ENCODE results near the gene RFTN1. TPM values are rescaled to one million over a fixed set of nuclear protein-coding genes. Genes with fewer than 3 reads are reported as not detected.

The RFTN1 gene
- total and polyA plus RNA-seq, 9 of the 15 experiments (the other 6 are each of a cell fraction or from before 2014, with no cell fraction given): 0.08 to 0.51 (median 0.11) TPM; not detected in 6

DNA sequence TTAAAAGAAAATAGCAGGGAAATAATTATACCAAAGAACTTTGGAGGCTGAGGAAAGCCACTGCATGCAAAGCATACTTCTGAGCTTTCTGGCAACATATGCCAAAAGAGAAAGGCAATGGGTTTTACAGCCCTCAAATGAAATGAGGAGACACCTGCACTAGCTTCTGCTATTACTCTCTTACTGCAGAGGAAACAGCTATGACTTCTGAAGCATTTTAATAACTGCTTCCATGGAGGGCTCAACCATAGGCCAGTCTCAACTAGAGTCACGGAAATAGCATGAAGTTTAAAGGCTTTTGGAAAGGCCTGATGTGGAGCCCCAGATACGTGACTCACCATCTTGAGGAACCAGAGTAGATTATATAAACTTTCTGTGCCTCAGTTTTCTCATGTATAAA lies 133.7 kb downstream of the RFTN1 start:
- Histone ChIP-seq H2AFZ (ENCODE audit: low read depth, low read length) (no peak overlapping the region), H3K27ac (ENCODE audit: extremely low read depth, low read depth, low read length) (no peak overlapping the region), H4K20me1 (replicated peaks; ENCODE audit: control insufficient read depth, insufficient read depth, low read length) (0 out of 2 replicates have a peak, but pooled peaks cover 4% of the 10 kb centered on the region), H3K9me3 (replicated peaks; ENCODE audit: control insufficient read depth, insufficient read depth, low read depth, low read length) (no peaks in the 10 kb centered on the region), H3K9me1 (ENCODE audit: control insufficient read depth, insufficient read depth, low read length) (no peaks in the 10 kb centered on the region), H3K79me2 (ENCODE audit: control insufficient read depth, insufficient read depth, low read length) (no peaks in the 10 kb centered on the region), H3K4me3 (no peak overlapping the region), H3K9ac (ENCODE audit: insufficient read depth in 1 of 2, low read depth in 2 of 2, low read length in 2 of 2) (no peak overlapping the region), H3K4me2 (ENCODE audit: insufficient read depth, low read length) (no peak overlapping the region), H3K36me3 (ENCODE audit: control insufficient read depth, insufficient read depth, low read length) (no peaks in the 10 kb centered on the region), H3K27me3 (ENCODE audit: control insufficient read depth in 2 of 2, insufficient read depth in 2 of 2, low read length in 2 of 2) (peaks cover 0 to 7% of the 10 kb centered on the region in 2 experiments; a peak in 4 of 5 replicates), H3K4me1 (replicated peaks in 1 of 2; ENCODE audit: control insufficient read depth in 2 of 2, insufficient read depth in 2 of 2, low read length in 2 of 2) (peaks cover 0 to 3% of the 10 kb centered on the region in 2 experiments; a peak in 1 of 5 replicates)
- ChIA-PET CTCF (ENCODE audit: low intra/inter-chr PET ratio) (no interaction called here), POLR2A (interaction anchor here (0.8 kb wide), 1 partner anchor 8 kb away, joined by 3 read pairs; no protein-coding TSS in a partner anchor)
- no peak for DNase-seq (ENCODE audit: extremely low read depth in 1 of 4, low spot score in 3 of 4)
- intact Hi-C loops (cut with micrococcal nuclease) (no loop called here), in situ Hi-C loops (cut with MboI) (no loop called here)
- no TSS peak for BruUV-seq (replicated peaks)
- no peak for TF ChIP-seq TCF3 (CRISPR knock-in tag; IDR thresholded peaks at IDR 0.05)
- TF ChIP-seq ZFPM2 (CRISPR knock-in tag; IDR thresholded peaks at IDR 0.05): no peak
- TF ChIP-seq ETV1 (tag; conservative IDR thresholded peaks at IDR 0.05; ENCODE audit: low read depth): no peak
- no peak for TF ChIP-seq PHF20 (IDR thresholded peaks at IDR 0.05; ENCODE audit: partially characterized antibody)
- TF ChIP-seq KLF13 (tag; IDR thresholded peaks at IDR 0.05; ENCODE audit: borderline replicate concordance, low read depth): no peak
- TF ChIP-seq NR4A1 (CRISPR knock-in tag; IDR thresholded peaks at IDR 0.05): no peak
- no peak for TF ChIP-seq NR4A1 (tag; IDR thresholded peaks at IDR 0.05)
- TF ChIP-seq, protein P1, sequence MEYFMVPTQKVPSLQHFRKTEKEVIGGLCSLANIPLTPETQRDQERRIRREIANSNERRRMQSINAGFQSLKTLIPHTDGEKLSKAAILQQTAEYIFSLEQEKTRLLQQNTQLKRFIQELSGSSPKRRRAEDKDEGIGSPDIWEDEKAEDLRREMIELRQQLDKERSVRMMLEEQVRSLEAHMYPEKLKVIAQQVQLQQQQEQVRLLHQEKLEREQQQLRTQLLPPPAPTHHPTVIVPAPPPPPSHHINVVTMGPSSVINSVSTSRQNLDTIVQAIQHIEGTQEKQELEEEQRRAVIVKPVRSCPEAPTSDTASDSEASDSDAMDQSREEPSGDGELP (CRISPR knock-in tag; IDR thresholded peaks at IDR 0.05; ENCODE audit: borderline replicate concordance): no peak
- no peak for TF ChIP-seq MTA1 (IDR thresholded peaks at IDR 0.05; ENCODE audit: borderline replicate concordance)
- no peak for TF ChIP-seq PTBP1 (IDR thresholded peaks at IDR 0.05; ENCODE audit: low read depth, low read length)
- no peak for FAIRE-seq
- WGBS (ENCODE audit: insufficient coverage, low coverage, missing lambda C conversion rate): 6% methylated on average over 2 of the region's 2 CpGs
- no peak for ATAC-seq
